NB4 (cell line): ENCODE measurements around the gene SMIM21.

Experiments
- CTCF ChIP-seq: IDR thresholded peaks from one replicate; pipeline ENCODE4 v1.5.1; 2012; ENCODE audit warnings: low read depth, low read length
- MAX ChIP-seq: IDR thresholded peaks from 2 replicates; pipeline ENCODE4 v1.6.1; 2011; ENCODE audit warnings: low read depth, low read length
- MYC ChIP-seq: IDR thresholded peaks from 2 replicates; pipeline ENCODE4 v1.6.1; 2011; ENCODE audit warnings: low read depth, low read length
- POLR2A ChIP-seq: IDR thresholded peaks from 2 replicates; pipeline ENCODE4 v1.6.1; 2011; ENCODE audit warnings: mild to moderate bottlenecking; ENCODE audit not compliant: insufficient read length; ENCODE audit errors: extremely low read depth

GRCh38 chr18:75467281-75467795, 39.8 kb upstream of the SMIM21 start:
- TF ChIP-seq CTCF = no peak
- no peak for TF ChIP-seq POLR2A
- no peak for TF ChIP-seq MAX
- no peak for TF ChIP-seq MYC
